Psoas muscle (tissue), 8 donors: Measurements from ENCODE around the gene OR52B2. TPM values are rescaled to one million over a fixed set of nuclear protein-coding genes. Genes with fewer than 3 reads are reported as not detected.

Experiments
- ATAC-seq, 4 donors: fragments of 200-7000 bp; cut with Tn5 transposase; one replicate each; pipeline ENCODE4 v1.9.1; 2020; ENCODE audit warnings: moderate library complexity in 3 of 4, mild to moderate bottlenecking in 2 of 4
- DNase-seq, 2 donors: peaks; one replicate each; pipeline ENCODE4 v3.0.0-alpha.2; 2020
- H3K27ac ChIP-seq: fragments of 200-600 bp; one replicate; pipeline ENCODE4 v1.8.0; 2022
- H3K27me3 ChIP-seq, 3 donors: fragments of 200-600 bp in 1 of 3; one replicate each; pipeline versions ENCODE4 v1.6.1 to v1.8.0; 2013 to 2022; ENCODE audit warnings: low read length in 2 of 3, mild to moderate bottlenecking in 2 of 3, moderate library complexity in 1 of 3; ENCODE audit not compliant: insufficient read depth in 3 of 3
- H3K36me3 ChIP-seq, 2 donors: fragments of 200-600 bp in 1 of 2; one replicate each; pipeline versions ENCODE4 v1.6.1 to v1.8.0; 2013 to 2022; ENCODE audit warnings: low read depth in 1 of 2, mild to moderate bottlenecking in 1 of 2, moderate library complexity in 1 of 2; ENCODE audit not compliant: insufficient read depth in 1 of 2
- H3K4me1 ChIP-seq: fragments of 200-600 bp; one replicate; pipeline ENCODE4 v1.8.0; 2022
- H3K4me3 ChIP-seq: fragments of 200-600 bp; one replicate; pipeline ENCODE4 v1.8.0; 2022; ENCODE audit warnings: mild to moderate bottlenecking
- H3K9me3 ChIP-seq: fragments of 200-600 bp; one replicate; pipeline ENCODE4 v1.8.0; 2022
- CTCF ChIP-seq: fragments of 200-600 bp; IDR thresholded peaks from one replicate; pipeline ENCODE4 v1.8.0; 2022; ENCODE audit warnings: antibody characterized with exemption
- WGBS, 3 donors: extraction: QIAGEN DNeasy Blood & Tissue Kit; methylation state at CpG; one replicate each; pipeline versions ENCODE4 v1.1.6 to v1.1.7; 2013; 5-methylcytosine and 5-hydroxymethylcytosine counted together
- intact Hi-C, 2 donors: fragments of 100-400 bp; cut with DNase I; formaldehyde crosslinking; loops; one replicate each; pipeline versions ENCODE4 v1.11.0 to v1.14.2; 2022
- polyA plus RNA-seq, 3 donors: library from polyadenylated mRNA; stranded (reverse); fragments of 200-250 nt; gene quantifications; one replicate each; pipeline ENCODE4 v1.2.3, GENCODE V29; 2013
- total RNA-seq, 4 donors: library from RNA; stranded (reverse); fragmentation: NEBNext Ultra II Directional in 2 of 4; extraction: Animal tissue kit (Norgen Biotek cat#: 25700) in 2 of 4; gene quantifications; one replicate each; pipeline versions ENCODE4 v1.2.1 to v1.2.4, GENCODE V29; 2021 to 2023
- donor health status: healthy with polysubstance abuse.
- donor health status: DM: no; HTN: no; CAD: no; lungs with moderate emphysema.
- donor health status: Bipolar disorder and iron deficiency.
- donor health status: healthy.
- donor health status: DM: yes; HTN: yes; CAD: no.
- donor health status: DM: no; HTN: no; CAD: no.
- donor health status: DM: no; HTN: no; CAD: no.
- donor health status: DM: yes; HTN: yes; CAD: no.

Gene OR52B2
- total and polyA plus RNA-seq, 7 donors, result not detected

GRCh38 chr11:6199174-6199810 is 29.2 kb upstream of the OR52B2 start, which contains the start of gene OR52W1:
Gene OR52W1 (plus strand): TSS chr11:6199224. CDS start chr11:6199224, 0 bp downstream.
- no peak for ATAC-seq
- WGBS, 3 donors, result 94 to 96% (median 96%) methylated on average over 5 of the region's 5 CpGs
- H3K27me3 ChIP-seq, result no peaks in the 10 kb centered on the region
- H3K9me3 ChIP-seq, result no peaks in the 10 kb centered on the region
- no peak within 1 kb of the TSS for H3K27ac ChIP-seq
- no peak within 1 kb of the TSS for H3K4me3 ChIP-seq
- H3K4me1 ChIP-seq, result no peaks in the 10 kb centered on the region
- DNase-seq, result no peak
- intact Hi-C loops, result no loop called here
- peaks cover under 1 to 2% of the 10 kb centered on the region in 2 donors for H3K36me3 ChIP-seq
- TF ChIP-seq CTCF, result no peak

DNA sequence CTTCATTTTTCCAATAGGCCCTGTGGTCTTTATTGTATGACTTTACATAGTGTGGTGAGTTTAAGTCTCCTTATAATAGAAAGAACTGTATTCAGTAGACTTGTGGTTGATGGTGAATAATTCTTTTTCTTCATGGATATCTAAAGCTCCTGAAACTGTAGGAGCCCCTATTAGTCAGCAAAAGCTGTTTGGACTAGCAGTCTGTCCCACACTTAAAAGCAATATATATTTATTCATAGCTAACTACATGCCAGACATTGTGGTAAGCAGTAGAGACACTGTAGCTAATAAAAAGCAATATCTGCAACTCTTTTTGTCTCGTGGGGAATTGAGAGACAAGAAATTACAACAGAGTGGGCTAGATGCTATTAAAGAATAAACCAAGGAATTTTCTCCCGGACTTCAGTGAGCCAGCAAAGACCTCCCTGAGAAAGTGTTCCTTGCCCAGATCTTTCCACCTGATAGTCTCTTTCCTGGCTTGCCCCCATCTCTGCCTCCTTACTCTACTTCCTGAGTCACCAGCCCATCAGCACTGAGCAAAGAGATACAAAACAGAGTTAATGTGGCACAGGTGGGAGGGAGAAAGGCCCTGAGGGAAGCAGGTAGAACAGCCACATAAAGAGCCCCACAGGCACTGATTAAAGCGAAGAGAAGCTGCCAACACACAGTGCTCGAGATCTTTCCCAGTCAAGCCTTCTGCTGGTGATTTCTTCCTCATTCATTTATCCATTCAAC is 27.5 kb upstream of the OR52B2 start:
- Histone ChIP-seq H3K4me1 (no peaks in the 10 kb centered on the region), H3K9me3 (no peaks in the 10 kb centered on the region)
- 78 to 86% (median 85%) methylated on average over 4 of the region's 4 CpGs for WGBS, 3 donors

DNA sequence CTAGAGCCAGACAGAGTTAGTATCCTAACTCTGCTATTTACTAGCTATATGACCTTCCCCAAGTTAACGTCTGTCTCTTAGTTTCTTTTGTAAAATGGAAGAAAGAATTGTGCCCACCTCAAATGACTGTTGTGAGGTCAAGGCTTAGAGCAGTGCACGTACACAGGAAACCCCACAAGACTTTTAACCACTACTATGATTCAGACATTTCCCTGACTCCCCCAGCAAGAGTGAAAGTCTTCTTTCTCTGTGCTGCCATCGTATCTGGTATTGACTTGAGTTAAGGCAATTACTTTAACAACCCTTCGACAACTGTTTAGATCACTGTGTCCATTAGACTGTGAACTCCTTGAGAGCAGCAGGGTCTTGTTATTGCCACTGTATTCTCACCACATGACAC is 26.3 kb upstream of the OR52B2 start:
- WGBS, 3 donors, result 44 to 48% (median 45%) methylated on average over 4 of the region's 4 CpGs
- Histone ChIP-seq H3K4me1 (no peaks in the 10 kb centered on the region), H3K9me3 (no peaks in the 10 kb centered on the region), H3K27ac (no peak overlapping the region), H3K27me3 (no peaks in the 10 kb centered on the region), H3K4me3 (no peak overlapping the region), H3K36me3 (no peaks in the 10 kb centered on the region)
- TF ChIP-seq CTCF, result no peak
- intact Hi-C loops, result no loop called here
- ATAC-seq (no peak), DNase-seq (no peak)

More for the DNA sequence above, 27.5 kb upstream of the OR52B2 start:
- H3K36me3 ChIP-seq, result no peaks in the 10 kb centered on the region
- no peak for TF ChIP-seq CTCF
- H3K4me3 ChIP-seq, result no peak overlapping the region
- H3K27ac ChIP-seq, result no peak overlapping the region
- ATAC-seq, result no peak
- intact Hi-C loops, result no loop called here
- H3K27me3 ChIP-seq, result no peaks in the 10 kb centered on the region
- DNase-seq, result no peak

- intact Hi-C loops, result no loop called here
These were observed 24.0 kb upstream of the OR52B2 start for GRCh38 chr11:6194065-6194581.

More at GRCh38 chr11:6194065-6194581, 24.0 kb upstream of the OR52B2 start:
- Histone ChIP-seq H3K27me3 (no peaks in the 10 kb centered on the region), H3K36me3 (no peaks in the 10 kb centered on the region), H3K27ac (no peak overlapping the region), H3K9me3 (no peaks in the 10 kb centered on the region), H3K4me3 (no peak overlapping the region), H3K4me1 (no peaks in the 10 kb centered on the region)
- 58 to 76% (median 59%) methylated on average over 1 of the region's 1 CpG for WGBS, 3 donors
- DNase-seq (no peak), ATAC-seq (no peak)
- TF ChIP-seq CTCF, result no peak
